ENCODE measurements around the gene UTY.

Gene UTY

GRCh38 chrY:13435968-13436937 is 43.6 kb downstream of the UTY start:
- ATAC-seq (peak; percentile 96), DNase-seq (peak; percentile 65)

GRCh38 chrY:13435206-13435967 is 44.4 kb downstream of the UTY start:
- H3K4me1 Mint-ChIP-seq, result peaks cover 53% of the 10 kb centered on the region
- peaks cover 54% of the 10 kb centered on the region for H3K36me3 Mint-ChIP-seq (ENCODE audit: low read depth)
- peaks cover 16% of the 10 kb centered on the region for H3K9me3 Mint-ChIP-seq

More at GRCh38 chrY:13435968-13436937, 43.6 kb downstream of the UTY start:
- peaks cover 12% of the 10 kb centered on the region for H3K9me3 Mint-ChIP-seq
- peaks cover 48% of the 10 kb centered on the region for H3K4me1 Mint-ChIP-seq
- H3K27ac Mint-ChIP-seq, result peak overlapping the region; percentile 99
- no peaks in the 10 kb centered on the region for H3K27me3 Mint-ChIP-seq
- H3K36me3 Mint-ChIP-seq (ENCODE audit: low read depth), result peaks cover 45% of the 10 kb centered on the region
- H3K4me3 Mint-ChIP-seq, result peak overlapping the region; percentile 97

GRCh38 chrY:13432293-13433025 is 47.4 kb downstream of the UTY start:
- Mint-ChIP-seq H3K27ac (peak overlapping the region; percentile 56), H3K36me3 (ENCODE audit: low read depth) (peaks cover 71% of the 10 kb centered on the region), H3K4me3 (no peak overlapping the region), H3K9me3 (peaks cover 32% of the 10 kb centered on the region), H3K27me3 (no peaks in the 10 kb centered on the region), H3K4me1 (peaks cover 53% of the 10 kb centered on the region)
- ATAC-seq (no peak), DNase-seq (no peak)

More at GRCh38 chrY:13435206-13435967, 44.4 kb downstream of the UTY start:
- no peaks in the 10 kb centered on the region for H3K27me3 Mint-ChIP-seq
- peak overlapping the region; percentile 99 for H3K27ac Mint-ChIP-seq
- no peak for DNase-seq
- peak overlapping the region; percentile 97 for H3K4me3 Mint-ChIP-seq
- ATAC-seq, result no peak

GRCh38 chrY:13429551-13429950 is 50.3 kb downstream of the UTY start:
- no peak overlapping the region for H3K4me3 Mint-ChIP-seq
- no peak for DNase-seq
- H3K4me1 Mint-ChIP-seq, result peaks cover 47% of the 10 kb centered on the region
- no peak overlapping the region for H3K27ac Mint-ChIP-seq
- no peaks in the 10 kb centered on the region for H3K27me3 Mint-ChIP-seq
- ATAC-seq, result no peak
- peaks cover 34% of the 10 kb centered on the region for H3K9me3 Mint-ChIP-seq
- peaks cover 85% of the 10 kb centered on the region for H3K36me3 Mint-ChIP-seq (ENCODE audit: low read depth)

- no peaks in the 10 kb centered on the region for H3K27me3 Mint-ChIP-seq
- H3K9me3 Mint-ChIP-seq, result peaks cover 9% of the 10 kb centered on the region
- DNase-seq (no peak), ATAC-seq (no peak)
- peaks cover 58% of the 10 kb centered on the region for H3K4me1 Mint-ChIP-seq
- no peak overlapping the region for H3K4me3 Mint-ChIP-seq
- H3K36me3 Mint-ChIP-seq (ENCODE audit: low read depth), result peaks cover 52% of the 10 kb centered on the region
- no peak overlapping the region for H3K27ac Mint-ChIP-seq
Observed at GRCh38 chrY:13423281-13423732, 56.5 kb downstream of the UTY start.

- Mint-ChIP-seq H3K27me3 (no peaks in the 10 kb centered on the region), H3K27ac (peak overlapping the region; percentile 12), H3K4me1 (peaks cover 38% of the 10 kb centered on the region), H3K4me3 (no peak overlapping the region), H3K9me3 (no peaks in the 10 kb centered on the region), H3K36me3 (ENCODE audit: low read depth) (peaks cover 20% of the 10 kb centered on the region)
- DNase-seq, result no peak
- ATAC-seq, result no peak
Observed at GRCh38 chrY:13416869-13417661, 62.8 kb downstream of the UTY start.

- Mint-ChIP-seq H3K4me1 (peaks cover 39% of the 10 kb centered on the region), H3K36me3 (ENCODE audit: low read depth) (peaks cover 18% of the 10 kb centered on the region), H3K27me3 (no peaks in the 10 kb centered on the region), H3K9me3 (no peaks in the 10 kb centered on the region), H3K4me3 (no peak overlapping the region), H3K27ac (no peak overlapping the region)
- DNase-seq, result no peak
- no peak for ATAC-seq
Observed at GRCh38 chrY:13415556-13415955, 64.3 kb downstream of the UTY start.

- Mint-ChIP-seq H3K36me3 (ENCODE audit: low read depth) (peaks cover 8% of the 10 kb centered on the region), H3K4me3 (no peak overlapping the region), H3K27ac (no peak overlapping the region), H3K9me3 (no peaks in the 10 kb centered on the region), H3K4me1 (peaks cover 17% of the 10 kb centered on the region), H3K27me3 (no peaks in the 10 kb centered on the region)
- no peak for DNase-seq
- ATAC-seq, result no peak
Observed at GRCh38 chrY:13398876-13399275, 81.0 kb downstream of the UTY start.

GRCh38 chrY:13381110-13381683 is 98.6 kb downstream of the UTY start:
- DNase-seq (no peak), ATAC-seq (no peak)
- Mint-ChIP-seq H3K36me3 (ENCODE audit: low read depth) (peaks cover 22% of the 10 kb centered on the region), H3K27ac (no peak overlapping the region), H3K9me3 (no peaks in the 10 kb centered on the region), H3K4me1 (peaks cover 26% of the 10 kb centered on the region), H3K27me3 (no peaks in the 10 kb centered on the region), H3K4me3 (no peak overlapping the region)

GRCh38 chrY:13370868-13371800 is 108.7 kb downstream of the UTY start:
- ATAC-seq, result peak; percentile 76
- Mint-ChIP-seq H3K27ac (peak overlapping the region; percentile 77), H3K4me1 (peaks cover 19% of the 10 kb centered on the region)

GRCh38 chrY:13370245-13370644 is 109.6 kb downstream of the UTY start:
- Mint-ChIP-seq H3K27me3 (no peaks in the 10 kb centered on the region), H3K4me1 (peaks cover 19% of the 10 kb centered on the region), H3K4me3 (no peak overlapping the region), H3K9me3 (no peaks in the 10 kb centered on the region), H3K36me3 (ENCODE audit: low read depth) (peaks cover 3% of the 10 kb centered on the region), H3K27ac (peak overlapping the region; percentile 77)
- DNase-seq (no peak), ATAC-seq (no peak)

More at GRCh38 chrY:13370868-13371800, 108.7 kb downstream of the UTY start:
- Mint-ChIP-seq H3K36me3 (ENCODE audit: low read depth) (peaks cover 3% of the 10 kb centered on the region), H3K27me3 (no peaks in the 10 kb centered on the region), H3K4me3 (peak overlapping the region; percentile 61), H3K9me3 (no peaks in the 10 kb centered on the region)
- DNase-seq, result no peak

- H3K27ac Mint-ChIP-seq, result no peak overlapping the region
- no peak overlapping the region for H3K4me3 Mint-ChIP-seq
- H3K4me1 Mint-ChIP-seq, result peaks cover 22% of the 10 kb centered on the region
- H3K36me3 Mint-ChIP-seq (ENCODE audit: low read depth), result peaks cover 3% of the 10 kb centered on the region
- no peaks in the 10 kb centered on the region for H3K9me3 Mint-ChIP-seq
- DNase-seq (no peak), ATAC-seq (no peak)
- H3K27me3 Mint-ChIP-seq, result no peaks in the 10 kb centered on the region
Observed at GRCh38 chrY:13368513-13368845, 111.4 kb downstream of the UTY start.

Measured in activated naive CD8-positive, alpha-beta T cell treated with anti-CD3 and anti-CD28 coated beads, Interleukin-2, amount 50 U/mL, for 24 hours (primary cell).